ENCODE data around the gene GPR37. TPM values are rescaled to one million over a fixed set of nuclear protein-coding genes. Genes with fewer than 3 reads are reported as not detected.
A peak's percentile ranks its signal among the peaks of the same experiment; 100 is the strongest.

Gene GPR37
- total RNA-seq, 1 experiment from 2014 or later: 1.9 TPM

DNA sequence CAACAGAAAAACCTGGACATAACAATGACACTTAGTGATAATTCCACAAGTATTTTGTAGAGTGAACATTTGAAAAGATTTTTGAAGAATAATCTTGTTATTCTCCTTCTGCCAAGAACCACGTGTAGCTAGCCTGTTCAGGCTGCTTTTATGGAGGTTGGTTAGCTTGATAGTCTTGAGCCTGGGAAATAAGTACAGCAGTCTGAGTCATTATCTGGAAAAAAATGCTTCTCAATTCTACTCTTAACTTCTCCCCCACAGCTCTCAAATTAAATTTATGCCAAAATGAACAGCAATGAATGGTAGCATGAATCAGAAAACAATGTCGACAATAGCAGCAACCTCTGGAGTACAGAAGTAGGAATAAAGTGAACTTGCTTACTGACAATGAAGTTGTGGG lies 63.2 kb downstream of the GPR37 start:
- Mint-ChIP-seq H3K27ac (ENCODE audit: low read depth, unreplicated experiment) (peak overlapping the region; percentile 8), H3K4me3 (ENCODE audit: unreplicated experiment) (peak overlapping the region; percentile 3), H3K4me1 (ENCODE audit: insufficient read depth, unreplicated experiment) (peaks cover 25% of the 10 kb centered on the region), H3K36me3 (ENCODE audit: insufficient read depth, unreplicated experiment) (no peaks in the 10 kb centered on the region), H3K9me3 (ENCODE audit: unreplicated experiment) (peaks cover 3% of the 10 kb centered on the region), H3K27me3 (ENCODE audit: insufficient read depth, unreplicated experiment) (no peaks in the 10 kb centered on the region)
- POLR2A ChIA-PET: interaction anchor here (0.6 to 3.3 kb wide), 16 partner anchors 8 to 257 kb away, joined by 3 to 36 read pairs (median 4); partner anchors contain the start of gene GPR37
- peak; percentile 42 for DNase-seq (ENCODE audit: unreplicated experiment)
- no TSS peak for BruUV-seq (replicated peaks)
- intact Hi-C loops (cut with micrococcal nuclease): no loop called here
- CTCF ChIA-PET: interaction anchor here (0.5 to 2.4 kb wide), 13 partner anchors 9 to 601 kb away, joined by 3 to 11 read pairs (median 3); partner anchors contain the start of gene GPR37
- TF ChIP-seq, protein P1, sequence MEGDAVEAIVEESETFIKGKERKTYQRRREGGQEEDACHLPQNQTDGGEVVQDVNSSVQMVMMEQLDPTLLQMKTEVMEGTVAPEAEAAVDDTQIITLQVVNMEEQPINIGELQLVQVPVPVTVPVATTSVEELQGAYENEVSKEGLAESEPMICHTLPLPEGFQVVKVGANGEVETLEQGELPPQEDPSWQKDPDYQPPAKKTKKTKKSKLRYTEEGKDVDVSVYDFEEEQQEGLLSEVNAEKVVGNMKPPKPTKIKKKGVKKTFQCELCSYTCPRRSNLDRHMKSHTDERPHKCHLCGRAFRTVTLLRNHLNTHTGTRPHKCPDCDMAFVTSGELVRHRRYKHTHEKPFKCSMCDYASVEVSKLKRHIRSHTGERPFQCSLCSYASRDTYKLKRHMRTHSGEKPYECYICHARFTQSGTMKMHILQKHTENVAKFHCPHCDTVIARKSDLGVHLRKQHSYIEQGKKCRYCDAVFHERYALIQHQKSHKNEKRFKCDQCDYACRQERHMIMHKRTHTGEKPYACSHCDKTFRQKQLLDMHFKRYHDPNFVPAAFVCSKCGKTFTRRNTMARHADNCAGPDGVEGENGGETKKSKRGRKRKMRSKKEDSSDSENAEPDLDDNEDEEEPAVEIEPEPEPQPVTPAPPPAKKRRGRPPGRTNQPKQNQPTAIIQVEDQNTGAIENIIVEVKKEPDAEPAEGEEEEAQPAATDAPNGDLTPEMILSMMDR (IDR thresholded peaks at IDR 0.05; ENCODE audit: unreplicated experiment): no peak

DNA sequence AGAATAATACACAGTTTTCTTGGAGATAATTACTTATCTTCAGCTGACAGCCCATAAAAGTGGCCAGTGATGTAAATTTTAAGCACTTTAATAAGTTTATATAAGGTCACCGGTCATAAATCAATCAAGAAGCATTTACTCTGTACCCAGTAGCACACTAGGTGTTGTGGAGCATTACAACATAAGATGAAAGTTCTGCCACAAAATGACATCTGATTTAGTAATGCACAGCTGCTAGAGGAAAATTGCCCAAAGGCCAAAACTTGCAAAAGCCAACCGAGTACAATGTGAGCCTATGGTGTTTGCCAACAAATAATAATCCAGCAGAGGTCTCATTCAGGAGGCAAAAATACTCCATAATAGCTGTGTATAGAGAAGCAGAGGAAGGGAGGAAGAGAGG lies 63.6 kb downstream of the GPR37 start:
- intact Hi-C loops (cut with micrococcal nuclease): no loop called here
- POLR2A ChIA-PET: interaction anchor here (0.6 to 3.3 kb wide), 15 partner anchors 8 to 257 kb away, joined by 3 to 36 read pairs (median 4); partner anchors contain the start of gene GPR37
- Mint-ChIP-seq H3K4me3 (ENCODE audit: unreplicated experiment) (peak overlapping the region; percentile 3), H3K9me3 (ENCODE audit: unreplicated experiment) (no peaks in the 10 kb centered on the region), H3K27ac (ENCODE audit: low read depth, unreplicated experiment) (peak overlapping the region; percentile 8), H3K36me3 (ENCODE audit: insufficient read depth, unreplicated experiment) (no peaks in the 10 kb centered on the region), H3K27me3 (ENCODE audit: insufficient read depth, unreplicated experiment) (no peaks in the 10 kb centered on the region), H3K4me1 (ENCODE audit: insufficient read depth, unreplicated experiment) (peaks cover 25% of the 10 kb centered on the region)
- TF ChIP-seq, protein P1 (IDR thresholded peaks at IDR 0.05; ENCODE audit: unreplicated experiment): no peak
- no TSS peak for BruUV-seq (replicated peaks)
- peak; percentile 84 for DNase-seq (ENCODE audit: unreplicated experiment)
- CTCF ChIA-PET: interaction anchor here (0.5 to 2.4 kb wide), 11 partner anchors 14 to 601 kb away, joined by 3 to 11 read pairs (median 3); partner anchors contain the start of gene GPR37

DNA sequence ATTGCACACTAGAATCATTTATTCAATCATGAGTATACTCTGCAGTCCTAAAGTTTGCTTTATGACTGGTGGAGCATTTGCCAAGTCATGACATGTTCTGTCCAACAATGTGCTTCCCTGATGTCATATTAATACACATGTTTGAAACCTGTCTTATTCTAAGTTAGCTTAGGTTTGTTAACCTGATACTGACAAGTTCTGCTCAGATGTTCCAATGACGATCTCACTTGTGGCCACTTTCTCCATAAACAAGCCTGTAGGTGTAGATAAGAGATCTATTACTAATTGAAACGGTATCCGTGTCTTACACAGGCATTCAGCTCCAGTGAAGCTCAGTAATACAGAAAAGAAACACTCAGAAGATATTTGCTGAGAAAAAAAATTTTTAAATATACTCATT lies 64.9 kb downstream of the GPR37 start:
- Mint-ChIP-seq H3K27me3 (ENCODE audit: insufficient read depth, unreplicated experiment) (no peaks in the 10 kb centered on the region), H3K4me3 (ENCODE audit: unreplicated experiment) (no peak overlapping the region), H3K36me3 (ENCODE audit: insufficient read depth, unreplicated experiment) (no peaks in the 10 kb centered on the region), H3K4me1 (ENCODE audit: insufficient read depth, unreplicated experiment) (peaks cover 25% of the 10 kb centered on the region), H3K27ac (ENCODE audit: low read depth, unreplicated experiment) (no peak overlapping the region), H3K9me3 (ENCODE audit: unreplicated experiment) (no peaks in the 10 kb centered on the region)
- POLR2A ChIA-PET: interaction anchor here (1.4 to 3.3 kb wide), 4 partner anchors 15 to 66 kb away, joined by 4 to 36 read pairs (median 16); partner anchors contain the start of gene GPR37
- TF ChIP-seq, protein P1 (IDR thresholded peaks at IDR 0.05; ENCODE audit: unreplicated experiment): no peak
- DNase-seq (ENCODE audit: unreplicated experiment): no peak
- no TSS peak for BruUV-seq (replicated peaks)
- CTCF ChIA-PET: interaction anchor here (1.0 to 2.2 kb wide), 2 partner anchors 18 to 65 kb away, joined by 4 to 6 read pairs; partner anchors contain the start of gene GPR37
- intact Hi-C loops (cut with micrococcal nuclease): no loop called here

DNA sequence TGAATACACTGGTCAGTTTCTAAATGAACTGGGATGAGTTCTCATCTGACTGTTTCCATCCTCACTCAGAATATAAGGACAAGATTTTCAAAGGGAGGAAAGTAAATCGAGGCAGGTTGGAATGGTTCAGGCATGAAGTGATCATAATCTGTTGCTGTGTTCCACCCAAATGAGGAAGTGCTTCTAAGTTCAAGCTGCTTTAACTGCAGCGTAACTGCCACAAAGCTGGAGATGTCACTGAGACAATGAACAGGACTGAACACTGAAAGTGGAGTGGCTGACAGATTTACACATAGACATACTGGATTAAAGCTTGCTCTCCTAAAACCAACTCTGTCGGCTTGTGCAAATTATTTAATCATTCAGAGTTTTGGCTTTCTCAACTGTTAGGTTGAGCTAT lies 66.6 kb downstream of the GPR37 start:
- no peak overlapping the region for H3K27ac Mint-ChIP-seq (ENCODE audit: low read depth, unreplicated experiment)
- CTCF ChIA-PET: interaction anchor here (1.1 kb wide), 1 partner anchor 69 kb away, joined by 3 read pairs; no protein-coding TSS in a partner anchor
- H3K4me1 Mint-ChIP-seq (ENCODE audit: insufficient read depth, unreplicated experiment): peaks cover 25% of the 10 kb centered on the region
- TF ChIP-seq, protein P1 (IDR thresholded peaks at IDR 0.05; ENCODE audit: unreplicated experiment): no peak
- no peak for DNase-seq (ENCODE audit: unreplicated experiment)
- H3K36me3 Mint-ChIP-seq (ENCODE audit: insufficient read depth, unreplicated experiment): no peaks in the 10 kb centered on the region
- H3K9me3 Mint-ChIP-seq (ENCODE audit: unreplicated experiment): no peaks in the 10 kb centered on the region
- BruUV-seq (replicated peaks): no TSS peak
- POLR2A ChIA-PET: interaction anchor here (1.0 to 1.1 kb wide), 2 partner anchors 15 to 67 kb away, joined by 4 read pairs; partner anchors contain the start of gene GPR37
- intact Hi-C loops (cut with micrococcal nuclease): no loop called here
- H3K27me3 Mint-ChIP-seq (ENCODE audit: insufficient read depth, unreplicated experiment): no peaks in the 10 kb centered on the region
- no peak overlapping the region for H3K4me3 Mint-ChIP-seq (ENCODE audit: unreplicated experiment)

Data from MCF 10A (cell line).